NCI-H1694 treated with DMSO at 0.1 percent for 48 hours (cell line): ENCODE measurements around the gene PTPRE.

Source experiments
- DNase-seq: peaks from one replicate; lab custom pipeline; 2025; lab: John Stamatoyannopoulos, UW

Gene PTPRE

GRCh38 chr10:127908106-127908958, 1.4 kb downstream of the PTPRE start:
- no peak for DNase-seq

GRCh38 chr10:127908959-127909267, 2.0 kb downstream of the PTPRE start:
- DNase-seq: no peak

DNA sequence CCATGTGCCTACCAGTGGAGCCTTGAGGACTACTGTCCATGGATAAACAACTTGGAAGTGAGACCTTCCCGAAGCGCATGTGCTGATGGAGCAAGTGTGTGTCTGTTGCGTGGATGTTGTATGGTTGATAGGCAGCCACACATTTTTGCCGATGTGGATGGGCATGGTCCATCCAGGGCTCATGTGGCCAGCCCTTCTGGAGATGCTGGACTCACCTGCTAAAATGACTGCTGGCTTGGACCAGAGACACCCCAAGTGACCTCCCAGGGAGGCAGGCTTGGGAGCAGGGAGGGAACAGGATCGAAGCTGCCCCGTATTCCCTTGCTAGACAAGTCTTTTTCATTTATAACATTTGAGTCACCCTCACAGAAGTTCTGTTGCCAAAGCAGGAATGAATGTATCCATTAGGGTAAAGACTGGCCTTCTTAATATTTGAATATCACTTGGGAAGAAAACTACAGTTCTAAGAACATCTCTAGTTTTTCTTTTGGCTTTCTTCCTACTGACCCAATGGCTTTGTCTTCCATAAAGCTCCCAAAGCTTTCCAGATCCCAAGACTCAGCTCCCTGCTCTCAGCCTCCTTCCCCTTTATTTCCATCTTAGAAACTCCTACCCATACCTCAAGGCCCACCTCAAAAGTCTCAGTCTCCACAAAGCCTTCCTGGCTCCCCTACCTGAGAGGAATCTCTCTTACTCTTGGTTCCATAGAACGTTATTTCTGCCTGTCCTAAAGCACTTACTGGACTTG, 3.0 kb downstream of the PTPRE start:
- DNase-seq: no peak

- DNase-seq: no peak
Measured at GRCh38 chr10:127910464-127910770, 3.5 kb downstream of the PTPRE start.

GRCh38 chr10:127911218-127911866, 4.4 kb downstream of the PTPRE start:
- DNase-seq: no peak

GRCh38 chr10:127911867-127912257, 5.0 kb downstream of the PTPRE start:
- no peak for DNase-seq

GRCh38 chr10:127912607-127913367, 5.9 kb downstream of the PTPRE start:
- no peak for DNase-seq

GRCh38 chr10:127913368-127913759, 6.5 kb downstream of the PTPRE start:
- DNase-seq: no peak

- DNase-seq: no peak
Measured at GRCh38 chr10:127915324-127915723, 8.4 kb downstream of the PTPRE start.

GRCh38 chr10:127916826-127917225, 9.9 kb downstream of the PTPRE start:
- no peak for DNase-seq

DNA sequence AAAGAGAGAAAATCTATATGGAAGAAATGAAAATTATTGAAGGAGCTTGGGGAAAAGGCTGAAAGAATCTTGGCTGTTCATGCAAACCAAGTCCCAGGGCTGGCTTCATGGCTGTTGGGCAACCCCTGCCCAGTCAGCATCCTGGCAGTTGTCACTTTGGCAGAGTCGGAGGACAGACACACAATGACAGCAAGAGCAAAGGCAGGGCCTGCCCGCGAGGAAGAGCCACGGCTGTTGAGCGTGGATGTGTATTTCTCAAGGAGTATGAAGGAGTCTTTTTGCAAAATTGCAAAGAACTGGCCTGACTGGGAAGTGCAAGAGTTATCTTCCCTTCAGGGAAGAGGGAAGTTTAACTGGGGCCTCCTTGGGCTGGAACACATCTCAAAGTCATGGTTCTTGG, 11.7 kb downstream of the PTPRE start:
- no peak for DNase-seq

- DNase-seq: no peak
Measured at GRCh38 chr10:127919418-127920271, 12.7 kb downstream of the PTPRE start.

GRCh38 chr10:127920306-127921074, 13.6 kb downstream of the PTPRE start:
- DNase-seq: no peak

- DNase-seq: no peak
Measured at GRCh38 chr10:127921075-127921752, 14.3 kb downstream of the PTPRE start.

GRCh38 chr10:127921753-127922145, 14.8 kb downstream of the PTPRE start:
- DNase-seq: no peak

DNA sequence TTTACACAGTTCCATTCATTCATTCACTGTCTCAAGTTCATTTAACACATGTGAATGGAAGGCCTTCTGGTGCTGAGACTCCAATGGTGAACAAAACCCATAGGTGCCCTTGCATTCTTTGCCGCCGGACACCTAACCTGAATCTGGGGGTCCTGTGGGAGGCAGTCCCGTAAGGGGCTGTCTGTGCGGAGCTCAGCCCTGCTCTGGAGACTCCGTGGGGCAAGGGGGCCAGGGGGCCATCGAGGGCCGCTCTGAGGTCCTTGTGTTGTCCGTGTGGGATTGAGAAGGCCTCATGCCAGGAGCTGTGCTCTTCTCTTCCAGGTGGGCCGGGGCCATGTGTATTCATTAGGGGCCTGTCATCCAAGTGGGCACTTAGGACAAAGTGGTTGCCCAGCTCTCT, 15.3 kb downstream of the PTPRE start:
- DNase-seq: no peak

- no peak for DNase-seq
Measured at GRCh38 chr10:127922675-127923366, 15.9 kb downstream of the PTPRE start.

DNA sequence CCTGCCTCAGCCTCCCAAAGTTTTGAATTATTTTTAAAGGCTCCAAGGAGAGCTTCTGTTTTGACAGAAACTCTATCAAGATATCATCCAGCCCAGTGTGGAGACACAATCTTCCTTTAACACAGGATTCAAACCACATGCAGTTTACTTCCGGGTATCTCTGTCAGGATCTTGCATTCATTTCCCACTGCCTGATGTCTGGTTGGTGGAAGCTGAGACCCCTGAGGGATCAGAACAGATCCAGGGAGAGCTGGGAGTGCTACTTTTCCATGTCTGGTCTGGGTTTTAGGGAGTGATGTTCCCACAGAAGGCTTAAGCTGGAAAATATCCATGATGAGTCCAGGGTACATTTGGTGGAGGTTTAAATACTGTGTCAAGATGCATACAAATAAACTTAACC, 16.7 kb downstream of the PTPRE start:
- DNase-seq: no peak

DNA sequence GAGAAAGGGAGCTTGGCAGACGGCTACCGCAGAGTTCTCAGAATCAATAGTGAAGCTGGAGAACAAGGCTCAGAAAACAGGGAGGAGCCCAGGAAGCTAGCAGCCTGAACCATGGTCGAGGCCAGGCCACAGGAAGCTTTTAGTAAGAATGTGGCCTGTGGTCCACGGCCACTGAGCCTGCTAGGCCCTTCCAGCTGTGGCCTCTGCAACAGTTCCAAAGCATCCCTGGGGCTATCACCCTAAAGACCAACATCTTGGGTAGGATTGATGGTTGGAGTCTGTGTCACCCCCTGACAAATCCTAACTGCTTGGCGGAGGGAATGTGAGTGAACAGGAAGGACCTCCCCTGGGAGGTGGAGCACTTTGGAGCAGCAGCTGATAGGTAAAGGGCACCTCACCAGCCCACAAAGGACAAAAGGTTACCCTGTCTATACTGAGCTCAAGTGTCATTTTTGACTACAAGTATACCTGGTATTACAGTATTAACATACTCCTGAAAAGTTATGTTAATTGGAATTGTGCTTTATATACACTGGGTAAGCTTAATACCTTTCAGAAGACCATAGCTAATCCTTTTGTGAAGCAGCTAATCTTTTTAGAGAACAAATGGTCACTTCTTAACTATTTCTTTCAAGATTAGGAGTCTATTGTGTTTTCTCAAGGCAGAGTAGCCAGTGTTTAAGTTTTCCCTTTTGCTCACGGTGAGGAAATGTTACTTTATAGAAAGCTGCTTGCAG, 18.7 kb downstream of the PTPRE start:
- DNase-seq: no peak
